Measurements from ENCODE around the gene ENG.

The ENG gene

DNA sequence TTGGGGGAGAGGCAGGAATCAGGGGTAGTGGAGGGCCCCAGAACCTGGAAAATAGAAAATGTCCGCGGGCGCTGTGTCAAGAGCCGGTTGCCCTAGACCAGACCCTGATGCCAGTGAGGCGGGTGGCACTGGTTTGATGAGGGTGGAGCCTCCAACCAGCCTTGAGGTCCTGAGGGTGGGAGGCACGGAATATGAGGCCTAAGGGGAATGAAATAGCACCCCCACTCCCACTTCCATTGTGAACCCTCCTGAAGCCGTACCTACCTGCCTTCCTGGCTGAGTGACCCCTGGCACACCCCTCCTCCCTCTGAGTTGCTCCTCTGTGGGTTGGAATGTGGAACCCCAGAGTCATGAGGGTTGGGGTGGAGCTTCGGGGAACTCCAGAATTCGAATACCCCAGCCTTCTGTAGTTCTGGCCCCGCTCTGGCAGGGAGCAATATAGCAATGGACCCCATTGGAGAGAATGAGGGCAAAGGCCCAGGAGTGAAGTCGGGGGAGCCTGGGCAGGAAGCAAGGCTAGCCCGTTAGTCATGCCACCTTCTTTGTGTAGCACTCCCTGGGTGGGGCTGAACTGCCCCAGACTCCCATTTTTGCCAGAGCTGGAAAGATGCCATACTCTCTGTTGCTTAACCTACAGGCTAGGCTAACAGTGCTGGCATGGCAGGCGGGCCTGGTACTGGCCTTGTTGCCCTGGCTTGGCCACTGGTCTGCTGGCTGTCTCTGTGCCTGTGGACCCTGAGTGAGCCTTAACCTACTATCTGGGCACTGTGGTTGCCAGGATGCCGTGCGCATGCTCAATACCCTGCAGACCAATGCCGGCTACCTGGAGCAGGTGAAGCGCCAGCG, 50.7 kb downstream of the ENG start:
- no peaks in the 10 kb centered on the region for H3K36me3 ChIP-seq (ENCODE audit: control insufficient read depth, insufficient read depth, low read length)
- peaks cover 12% of the 10 kb centered on the region for H3K4me1 ChIP-seq (ENCODE audit: control insufficient read depth, insufficient read depth, low read length)
- WGBS, 2 experiments: 62 to 63% methylated on average over 17 to 18 of the region's 18 CpGs
- no peaks in the 10 kb centered on the region for H3K9me3 ChIP-seq (ENCODE audit: control insufficient read depth, low read length)
- H3K4me3 ChIP-seq (ENCODE audit: insufficient read depth, low read depth, low read length): peak overlapping the region; percentile 76
- no peak overlapping the region for H3K27ac ChIP-seq (ENCODE audit: insufficient read depth, low read depth, low read length, poor library complexity, severe bottlenecking)
- H3K27me3 ChIP-seq (ENCODE audit: control insufficient read depth, insufficient read depth, low read length, poor library complexity, severe bottlenecking): no peaks in the 10 kb centered on the region

DNA sequence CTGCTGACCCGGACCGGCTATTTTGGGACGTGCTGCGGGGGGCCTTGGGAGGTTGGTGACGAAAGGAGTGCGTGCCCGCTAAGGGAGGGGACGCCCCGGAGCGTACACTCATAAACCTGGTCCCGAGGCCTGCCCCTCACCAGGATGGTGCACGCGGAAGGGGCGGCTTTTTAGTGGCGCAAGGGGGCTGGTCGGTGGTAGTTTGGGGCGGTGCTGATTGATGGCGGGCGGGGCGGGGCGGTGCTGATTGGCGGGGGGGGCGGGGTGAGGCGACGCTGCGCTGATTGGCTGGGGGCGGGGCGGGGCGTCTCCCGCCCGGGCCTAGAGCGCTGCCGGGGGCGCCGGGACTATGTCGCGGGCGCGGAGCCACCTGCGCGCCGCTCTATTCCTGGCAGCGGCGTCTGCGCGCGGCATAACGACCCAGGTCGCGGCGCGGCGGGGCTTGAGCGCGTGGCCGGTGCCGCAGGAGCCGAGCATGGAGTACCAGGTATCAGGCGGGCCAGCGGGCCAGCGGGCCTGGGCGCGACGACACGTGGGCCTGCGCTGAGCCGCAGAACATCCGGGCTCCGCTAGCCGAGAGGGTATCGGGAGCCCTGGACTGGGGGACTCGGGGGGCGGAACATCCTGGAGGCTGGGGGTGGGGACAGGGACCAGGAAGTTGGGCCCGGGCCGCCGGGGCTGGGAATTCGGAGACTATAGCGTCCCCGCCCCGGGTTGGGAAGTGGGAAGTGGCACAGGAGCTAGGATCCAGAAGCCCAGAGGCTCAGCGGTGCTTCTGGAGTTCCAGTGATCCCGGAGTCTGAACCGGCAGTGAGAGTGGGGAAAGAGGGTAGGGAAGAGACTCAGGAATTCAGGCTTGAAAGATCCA, 51.6 kb downstream of the ENG start, which contains the start of gene FPGS:
Gene FPGS (plus strand): TSS at position 307 of the 868 bp plus-strand sequence. CDS start 43 bp downstream, at position 350.
- Histone ChIP-seq H3K4me1 (ENCODE audit: control insufficient read depth, insufficient read depth, low read length) (peaks cover 12% of the 10 kb centered on the region), H3K9me3 (ENCODE audit: control insufficient read depth, low read length) (no peaks in the 10 kb centered on the region), H3K27ac (ENCODE audit: insufficient read depth, low read depth, low read length, poor library complexity, severe bottlenecking) (peak within 1 kb of the TSS; percentile 72), H3K27me3 (ENCODE audit: control insufficient read depth, insufficient read depth, low read length, poor library complexity, severe bottlenecking) (no peaks in the 10 kb centered on the region), H3K4me3 (ENCODE audit: insufficient read depth, low read depth, low read length) (peak within 1 kb of the TSS; percentile 76), H3K36me3 (ENCODE audit: control insufficient read depth, insufficient read depth, low read length) (no peaks in the 10 kb centered on the region)
- 0 to 1% methylated on average over 80 to 83 of the region's 83 CpGs for WGBS, 2 experiments

DNA sequence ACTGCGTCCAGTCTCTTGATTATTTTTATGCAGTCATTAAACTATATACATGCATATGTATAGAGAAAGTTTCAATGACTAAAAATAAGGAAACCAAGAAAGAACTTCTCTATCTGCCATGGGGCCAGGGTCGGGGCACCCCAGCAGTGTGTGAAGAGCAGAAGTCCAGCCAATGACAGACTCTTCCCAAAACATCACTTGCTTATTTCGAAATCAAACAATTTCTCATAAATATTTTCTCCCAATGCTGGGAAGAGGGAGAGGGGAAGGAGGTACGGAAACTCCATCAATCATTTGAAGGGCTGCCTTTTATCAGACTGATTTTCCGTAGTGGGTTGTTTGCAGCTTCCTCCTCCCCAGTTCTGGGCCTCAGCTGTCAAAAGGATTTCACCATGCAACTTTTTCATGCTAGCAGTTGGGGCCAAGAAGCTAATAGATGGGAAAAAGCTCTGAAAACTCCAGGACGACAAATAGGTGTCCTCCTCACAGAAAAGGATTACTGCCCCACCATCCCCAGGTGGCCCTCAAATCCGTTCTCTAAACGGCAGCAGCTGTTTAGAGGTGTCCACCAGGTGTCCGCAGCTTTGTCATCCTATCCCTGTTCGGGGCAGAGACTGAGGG, 52.4 kb downstream of the ENG start:
- WGBS, 2 experiments: 19 to 33% methylated on average over 8 to 10 of the region's 10 CpGs

DNA sequence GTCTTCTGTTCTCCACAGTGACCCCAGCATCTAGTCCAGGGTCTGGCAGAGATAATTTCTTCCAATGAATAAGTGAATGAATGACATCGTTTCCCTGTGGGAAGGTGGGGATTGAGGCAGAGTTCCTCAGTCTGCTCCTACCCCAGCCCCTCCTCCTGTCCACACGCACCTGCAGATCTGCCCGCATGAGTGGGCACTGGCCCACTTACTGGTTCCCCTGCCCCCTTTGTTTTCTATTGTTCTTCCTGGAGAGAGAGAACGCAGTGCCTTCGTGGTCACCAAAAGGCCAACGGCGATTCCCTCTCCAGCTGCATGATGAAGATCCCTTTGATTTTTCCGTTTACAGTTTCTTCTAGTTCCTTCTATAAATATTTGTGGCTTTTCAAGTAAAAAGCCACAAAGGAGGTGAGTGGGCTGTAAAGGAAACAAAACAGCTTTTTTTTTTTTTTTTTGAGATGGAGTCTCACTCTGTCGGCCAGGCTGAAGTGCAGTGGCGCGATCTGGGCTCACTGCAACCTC, 57.5 kb downstream of the ENG start:
- 84 to 87% methylated on average over 11 of the region's 11 CpGs for WGBS, 2 experiments
- Histone ChIP-seq H3K36me3 (ENCODE audit: control insufficient read depth, insufficient read depth, low read length) (no peaks in the 10 kb centered on the region), H3K9me3 (ENCODE audit: control insufficient read depth, low read length) (no peaks in the 10 kb centered on the region)

More for the DNA sequence above, 52.4 kb downstream of the ENG start:
- H3K4me3 ChIP-seq (ENCODE audit: insufficient read depth, low read depth, low read length): peak overlapping the region; percentile 76
- no peaks in the 10 kb centered on the region for H3K9me3 ChIP-seq (ENCODE audit: control insufficient read depth, low read length)
- H3K27me3 ChIP-seq (ENCODE audit: control insufficient read depth, insufficient read depth, low read length, poor library complexity, severe bottlenecking): no peaks in the 10 kb centered on the region
- no peaks in the 10 kb centered on the region for H3K36me3 ChIP-seq (ENCODE audit: control insufficient read depth, insufficient read depth, low read length)
- peaks cover 12% of the 10 kb centered on the region for H3K4me1 ChIP-seq (ENCODE audit: control insufficient read depth, insufficient read depth, low read length)
- H3K27ac ChIP-seq (ENCODE audit: insufficient read depth, low read depth, low read length, poor library complexity, severe bottlenecking): peak overlapping the region; percentile 72

DNA sequence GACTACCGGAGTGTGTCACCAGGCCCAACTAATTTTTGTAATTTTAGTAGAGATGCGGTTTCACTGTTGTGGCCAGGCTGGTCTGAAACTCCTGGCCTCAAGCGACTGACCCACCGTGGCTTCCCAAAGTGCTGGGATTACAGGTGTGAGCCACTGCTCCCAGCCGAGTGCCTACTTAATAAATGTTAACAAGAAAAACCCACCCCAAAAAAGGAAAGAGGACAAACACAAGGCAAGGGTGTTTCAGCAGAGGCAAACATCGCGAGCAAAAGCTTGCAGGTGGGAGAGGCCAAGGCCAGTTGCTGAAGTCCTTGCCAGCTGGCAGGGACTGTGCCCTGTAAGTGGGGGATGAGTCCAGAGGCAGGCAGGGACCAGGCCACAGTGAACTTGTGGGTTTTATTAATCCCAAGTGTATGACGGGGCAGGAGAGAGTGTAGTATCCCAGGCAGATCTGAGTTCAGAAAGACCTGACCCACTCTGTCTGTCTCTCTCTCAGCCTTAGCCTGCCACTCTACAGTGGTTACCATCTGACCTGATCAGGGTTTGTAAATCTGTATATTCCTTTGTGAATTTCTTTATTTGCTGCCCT, 58.1 kb downstream of the ENG start:
- WGBS, 2 experiments: 91 to 93% methylated on average over 8 of the region's 8 CpGs
- Histone ChIP-seq H3K4me1 (ENCODE audit: control insufficient read depth, insufficient read depth, low read length) (no peaks in the 10 kb centered on the region), H3K9me3 (ENCODE audit: control insufficient read depth, low read length) (no peaks in the 10 kb centered on the region), H3K27me3 (ENCODE audit: control insufficient read depth, insufficient read depth, low read length, poor library complexity, severe bottlenecking) (no peaks in the 10 kb centered on the region), H3K27ac (ENCODE audit: insufficient read depth, low read depth, low read length, poor library complexity, severe bottlenecking) (no peak overlapping the region), H3K4me3 (ENCODE audit: insufficient read depth, low read depth, low read length) (no peak overlapping the region), H3K36me3 (ENCODE audit: control insufficient read depth, insufficient read depth, low read length) (peaks cover under 1% of the 10 kb centered on the region)

More for the DNA sequence above, 57.5 kb downstream of the ENG start:
- Histone ChIP-seq H3K27ac (ENCODE audit: insufficient read depth, low read depth, low read length, poor library complexity, severe bottlenecking) (no peak overlapping the region), H3K4me1 (ENCODE audit: control insufficient read depth, insufficient read depth, low read length) (peaks cover 1% of the 10 kb centered on the region), H3K4me3 (ENCODE audit: insufficient read depth, low read depth, low read length) (no peak overlapping the region), H3K27me3 (ENCODE audit: control insufficient read depth, insufficient read depth, low read length, poor library complexity, severe bottlenecking) (no peaks in the 10 kb centered on the region)

DNA sequence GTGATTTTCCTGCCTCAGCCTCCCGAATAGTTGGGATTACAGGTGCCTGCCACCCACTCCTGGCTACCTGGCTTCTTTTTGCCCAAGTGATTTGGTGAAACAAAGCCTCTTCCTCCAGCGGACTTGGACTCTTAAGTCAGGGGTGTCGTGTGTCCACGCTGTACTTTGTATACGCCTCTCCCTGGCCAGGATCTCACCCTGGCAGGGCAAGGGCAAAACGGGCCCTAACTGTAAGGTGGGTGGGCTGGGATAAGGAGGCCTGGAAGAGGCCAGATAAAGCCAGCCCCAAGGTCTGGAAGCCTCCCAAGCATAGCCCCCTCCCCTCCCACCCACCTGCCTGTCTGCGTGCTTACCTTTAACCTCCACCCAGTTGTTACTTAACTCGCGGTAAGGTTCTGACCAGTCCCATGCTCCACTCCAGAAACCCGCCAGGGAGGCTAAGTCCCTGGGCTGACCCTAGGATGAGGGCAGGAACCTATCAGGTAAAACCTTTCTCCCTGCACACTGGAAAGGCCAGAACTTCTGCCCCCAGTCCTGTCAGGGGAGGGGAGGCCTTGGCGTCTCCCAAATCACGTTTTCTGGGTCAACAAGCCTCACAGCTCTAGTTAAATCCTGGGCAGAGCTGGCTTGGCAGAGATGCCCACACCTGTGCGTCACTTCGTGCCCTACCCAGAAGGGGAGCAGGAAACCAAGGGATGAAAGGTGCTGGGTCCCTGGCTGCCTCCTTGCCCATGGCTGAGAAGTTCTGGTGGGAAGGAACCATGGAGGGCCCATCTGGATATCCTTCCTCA, 60.3 kb downstream of the ENG start:
- Histone ChIP-seq H3K27me3 (ENCODE audit: control insufficient read depth, insufficient read depth, low read length, poor library complexity, severe bottlenecking) (no peaks in the 10 kb centered on the region), H3K36me3 (ENCODE audit: control insufficient read depth, insufficient read depth, low read length) (peaks cover 21% of the 10 kb centered on the region), H3K27ac (ENCODE audit: insufficient read depth, low read depth, low read length, poor library complexity, severe bottlenecking) (no peak overlapping the region), H3K9me3 (ENCODE audit: control insufficient read depth, low read length) (no peaks in the 10 kb centered on the region), H3K4me3 (ENCODE audit: insufficient read depth, low read depth, low read length) (no peak overlapping the region), H3K4me1 (ENCODE audit: control insufficient read depth, insufficient read depth, low read length) (no peaks in the 10 kb centered on the region)
- WGBS, 2 experiments: 89 to 92% methylated on average over 14 of the region's 14 CpGs

DNA sequence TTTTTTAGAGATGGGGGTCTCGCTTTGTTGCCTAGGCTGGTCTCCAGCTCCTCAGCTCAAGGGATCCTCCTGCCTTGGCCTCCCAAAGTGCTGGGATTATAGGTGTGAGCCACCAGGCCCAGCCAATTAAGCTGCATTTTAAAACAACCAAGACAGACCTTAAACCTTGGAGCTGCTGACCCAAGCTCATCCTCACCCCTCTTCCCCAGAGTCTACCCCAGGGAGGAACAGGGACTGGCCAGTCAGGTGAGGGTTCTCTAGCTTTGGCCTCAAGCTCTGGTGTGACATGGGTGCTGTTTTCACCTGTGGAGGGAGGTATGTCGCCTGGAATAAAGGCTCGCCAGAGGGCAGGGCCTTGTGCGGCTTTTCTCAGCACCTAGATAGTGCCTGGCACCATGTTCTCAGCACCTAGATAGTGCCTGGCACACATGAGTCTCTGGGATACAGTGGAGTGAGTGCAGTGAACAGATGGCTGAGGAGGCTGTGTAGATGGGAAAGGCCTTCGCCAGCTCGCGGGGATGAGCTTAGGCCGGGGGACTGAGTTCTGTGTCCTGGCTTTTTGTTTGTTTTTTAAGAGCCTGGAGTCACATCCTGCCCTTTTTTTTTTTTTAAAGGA, 61.3 kb downstream of the ENG start:
- no peaks in the 10 kb centered on the region for H3K9me3 ChIP-seq (ENCODE audit: control insufficient read depth, low read length)
- H3K4me1 ChIP-seq (ENCODE audit: control insufficient read depth, insufficient read depth, low read length): no peaks in the 10 kb centered on the region
- no peak overlapping the region for H3K4me3 ChIP-seq (ENCODE audit: insufficient read depth, low read depth, low read length)
- peaks cover 31% of the 10 kb centered on the region for H3K36me3 ChIP-seq (ENCODE audit: control insufficient read depth, insufficient read depth, low read length)
- H3K27me3 ChIP-seq (ENCODE audit: control insufficient read depth, insufficient read depth, low read length, poor library complexity, severe bottlenecking): no peaks in the 10 kb centered on the region
- H3K27ac ChIP-seq (ENCODE audit: insufficient read depth, low read depth, low read length, poor library complexity, severe bottlenecking): no peak overlapping the region
- 94% methylated on average over 8 of the region's 8 CpGs for WGBS, 2 experiments

DNA sequence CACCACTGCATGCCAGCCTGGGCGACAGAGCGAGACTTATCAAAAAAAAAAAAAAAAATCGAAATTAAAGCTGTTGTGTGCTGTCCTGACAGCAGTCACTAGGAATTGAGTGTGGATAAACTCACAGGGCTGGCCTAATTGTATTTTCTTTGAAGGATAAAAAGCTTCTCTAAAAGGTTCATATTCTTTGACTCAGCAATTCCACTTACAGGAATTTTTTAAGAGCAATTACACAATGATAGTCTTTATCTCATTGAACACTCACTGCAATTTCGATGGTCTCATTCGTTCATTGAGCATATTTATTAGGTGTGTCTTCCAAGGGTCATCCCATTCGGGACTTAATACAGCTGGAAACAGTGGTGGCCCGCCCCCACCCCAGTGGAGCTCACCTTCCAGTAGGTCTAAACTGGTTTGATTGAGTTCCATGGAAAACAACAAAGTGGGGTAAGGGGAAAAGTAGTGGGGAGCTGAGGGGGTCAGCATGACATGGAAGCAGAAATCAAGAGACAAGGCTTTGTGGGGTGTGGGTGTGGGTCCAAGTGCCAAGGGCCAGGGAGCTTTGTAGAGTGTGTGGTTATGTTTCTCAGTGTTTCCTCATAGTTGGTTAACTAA, 61.9 kb downstream of the ENG start:
- Histone ChIP-seq H3K4me1 (ENCODE audit: control insufficient read depth, insufficient read depth, low read length) (no peaks in the 10 kb centered on the region), H3K27me3 (ENCODE audit: control insufficient read depth, insufficient read depth, low read length, poor library complexity, severe bottlenecking) (no peaks in the 10 kb centered on the region), H3K36me3 (ENCODE audit: control insufficient read depth, insufficient read depth, low read length) (peaks cover 38% of the 10 kb centered on the region), H3K9me3 (ENCODE audit: control insufficient read depth, low read length) (no peaks in the 10 kb centered on the region), H3K27ac (ENCODE audit: insufficient read depth, low read depth, low read length, poor library complexity, severe bottlenecking) (no peak overlapping the region), H3K4me3 (ENCODE audit: insufficient read depth, low read depth, low read length) (no peak overlapping the region)
- WGBS, 2 experiments: 95% methylated on average over 7 of the region's 7 CpGs

Measured in ectodermal cell (in vitro differentiated cells).